ENCODE data around the gene TAF5L. TPM values are rescaled to one million over a fixed set of nuclear protein-coding genes. Genes with fewer than 3 reads are reported as not detected.

Gene TAF5L
- polyA plus RNA-seq, 2 of the 4 experiments (the other 2 are of a cell fraction) = 17.4 to 25.0 TPM

DNA sequence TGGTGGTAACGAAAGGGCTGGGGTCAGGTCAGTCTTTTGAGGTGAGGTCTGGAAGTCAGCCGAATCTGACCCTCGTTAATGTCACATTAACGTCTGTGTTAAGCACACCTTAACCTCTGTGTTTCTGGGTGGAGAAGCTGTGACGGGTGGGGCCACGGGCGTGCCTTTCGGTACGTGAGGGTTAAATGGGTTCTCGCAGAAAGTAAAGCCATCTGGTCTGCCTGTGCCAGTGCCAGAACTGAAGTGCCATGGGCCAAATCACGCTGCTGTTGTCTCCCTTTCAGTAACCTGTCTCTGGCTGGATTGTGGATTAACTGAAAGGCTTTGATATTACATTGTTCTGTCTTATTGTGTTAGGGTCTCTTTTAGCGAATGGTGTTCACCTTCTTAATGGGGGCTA lies 14.5 kb upstream of the TAF5L start:
- FAIRE-seq (no peak), DNase-seq (ENCODE audit: low read depth in 1 of 2, low spot score in 1 of 2) (no peak), ATAC-seq (no peak)
- H3K27ac ChIP-seq = no peak overlapping the region
- ChIA-PET CTCF (interaction anchor here (0.6 kb wide), 1 partner anchor 8 kb away, joined by 3 read pairs; no protein-coding TSS in a partner anchor), POLR2A (no interaction called here)
- no peaks in the 10 kb centered on the region for H3K9me3 ChIP-seq
- H3K4me1 ChIP-seq = no peaks in the 10 kb centered on the region
- no peak overlapping the region for H3K4me3 ChIP-seq
- whole genome bisulfite sequencing (ENCODE audit: missing lambda C conversion rate) = 93% methylated on average over 12 of the region's 12 CpGs
- no peak overlapping the region for H3K4me2 ChIP-seq
- TF ChIP-seq, protein P1, sequence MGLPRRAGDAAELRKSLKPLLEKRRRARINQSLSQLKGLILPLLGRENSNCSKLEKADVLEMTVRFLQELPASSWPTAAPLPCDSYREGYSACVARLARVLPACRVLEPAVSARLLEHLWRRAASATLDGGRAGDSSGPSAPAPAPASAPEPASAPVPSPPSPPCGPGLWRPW (IDR thresholded peaks at IDR 0.05) = no peak
- TF ChIP-seq, protein P2, sequence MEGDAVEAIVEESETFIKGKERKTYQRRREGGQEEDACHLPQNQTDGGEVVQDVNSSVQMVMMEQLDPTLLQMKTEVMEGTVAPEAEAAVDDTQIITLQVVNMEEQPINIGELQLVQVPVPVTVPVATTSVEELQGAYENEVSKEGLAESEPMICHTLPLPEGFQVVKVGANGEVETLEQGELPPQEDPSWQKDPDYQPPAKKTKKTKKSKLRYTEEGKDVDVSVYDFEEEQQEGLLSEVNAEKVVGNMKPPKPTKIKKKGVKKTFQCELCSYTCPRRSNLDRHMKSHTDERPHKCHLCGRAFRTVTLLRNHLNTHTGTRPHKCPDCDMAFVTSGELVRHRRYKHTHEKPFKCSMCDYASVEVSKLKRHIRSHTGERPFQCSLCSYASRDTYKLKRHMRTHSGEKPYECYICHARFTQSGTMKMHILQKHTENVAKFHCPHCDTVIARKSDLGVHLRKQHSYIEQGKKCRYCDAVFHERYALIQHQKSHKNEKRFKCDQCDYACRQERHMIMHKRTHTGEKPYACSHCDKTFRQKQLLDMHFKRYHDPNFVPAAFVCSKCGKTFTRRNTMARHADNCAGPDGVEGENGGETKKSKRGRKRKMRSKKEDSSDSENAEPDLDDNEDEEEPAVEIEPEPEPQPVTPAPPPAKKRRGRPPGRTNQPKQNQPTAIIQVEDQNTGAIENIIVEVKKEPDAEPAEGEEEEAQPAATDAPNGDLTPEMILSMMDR (IDR thresholded peaks at IDR 0.05) = no peak
- TF ChIP-seq NR3C1 (IDR thresholded peaks at IDR 0.05) (no peak), TP53 (CRISPR knock-in tag; IDR thresholded peaks at IDR 0.05) (no peak), FOSB (CRISPR knock-in tag; IDR thresholded peaks at IDR 0.05) (no peak), HDAC2 (IDR thresholded peaks at IDR 0.05) (no peak), SMC3 (IDR thresholded peaks at IDR 0.05) (no peak)

DNA sequence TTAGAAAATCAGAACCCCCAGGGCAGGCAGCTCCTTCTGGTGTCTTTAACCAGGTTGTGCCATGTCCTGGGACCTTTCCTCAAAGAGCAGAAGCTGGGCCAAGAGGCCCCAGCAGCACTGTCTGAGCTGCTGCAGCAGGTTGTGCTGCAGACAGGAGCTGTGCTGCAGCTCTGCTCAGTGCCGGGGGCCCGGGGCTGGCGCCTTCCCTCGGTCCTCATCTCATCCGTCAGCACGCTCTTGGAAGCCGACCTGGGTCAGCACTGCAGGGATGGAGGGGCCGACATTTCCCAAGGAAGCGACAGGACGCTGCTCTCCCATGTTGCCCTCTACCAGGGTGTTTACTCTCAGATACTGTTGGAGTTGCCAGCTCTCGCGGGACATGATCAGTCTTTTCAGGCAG lies 11.8 kb upstream of the TAF5L start:
- ChIA-PET POLR2A (no interaction called here), CTCF (interaction anchor here (1.7 kb wide), 1 partner anchor 672 kb away, joined by 4 read pairs; no protein-coding TSS in a partner anchor)
- TF ChIP-seq CEBPB (IDR thresholded peaks at IDR 0.05) (no peak), MAFK (IDR thresholded peaks at IDR 0.05; ENCODE audit: partially characterized antibody) (no peak), FOSB (CRISPR knock-in tag; IDR thresholded peaks at IDR 0.05) (no peak), SREBF2 (IDR thresholded peaks at IDR 0.05) (no peak), BHLHE40 (IDR thresholded peaks at IDR 0.05; ENCODE audit: low read depth, low read length) (no peak)
- TF ChIP-seq, protein P3, sequence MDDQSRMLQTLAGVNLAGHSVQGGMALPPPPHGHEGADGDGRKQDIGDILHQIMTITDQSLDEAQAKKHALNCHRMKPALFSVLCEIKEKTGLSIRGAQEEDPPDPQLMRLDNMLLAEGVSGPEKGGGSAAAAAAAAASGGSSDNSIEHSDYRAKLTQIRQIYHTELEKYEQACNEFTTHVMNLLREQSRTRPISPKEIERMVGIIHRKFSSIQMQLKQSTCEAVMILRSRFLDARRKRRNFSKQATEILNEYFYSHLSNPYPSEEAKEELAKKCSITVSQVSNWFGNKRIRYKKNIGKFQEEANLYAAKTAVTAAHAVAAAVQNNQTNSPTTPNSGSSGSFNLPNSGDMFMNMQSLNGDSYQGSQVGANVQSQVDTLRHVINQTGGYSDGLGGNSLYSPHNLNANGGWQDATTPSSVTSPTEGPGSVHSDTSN (IDR thresholded peaks at IDR 0.05) = no peak
- TF ChIP-seq, protein P4, sequence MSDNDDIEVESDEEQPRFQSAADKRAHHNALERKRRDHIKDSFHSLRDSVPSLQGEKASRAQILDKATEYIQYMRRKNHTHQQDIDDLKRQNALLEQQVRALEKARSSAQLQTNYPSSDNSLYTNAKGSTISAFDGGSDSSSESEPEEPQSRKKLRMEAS (IDR thresholded peaks at IDR 0.05) = no peak
- TF ChIP-seq, protein P5, sequence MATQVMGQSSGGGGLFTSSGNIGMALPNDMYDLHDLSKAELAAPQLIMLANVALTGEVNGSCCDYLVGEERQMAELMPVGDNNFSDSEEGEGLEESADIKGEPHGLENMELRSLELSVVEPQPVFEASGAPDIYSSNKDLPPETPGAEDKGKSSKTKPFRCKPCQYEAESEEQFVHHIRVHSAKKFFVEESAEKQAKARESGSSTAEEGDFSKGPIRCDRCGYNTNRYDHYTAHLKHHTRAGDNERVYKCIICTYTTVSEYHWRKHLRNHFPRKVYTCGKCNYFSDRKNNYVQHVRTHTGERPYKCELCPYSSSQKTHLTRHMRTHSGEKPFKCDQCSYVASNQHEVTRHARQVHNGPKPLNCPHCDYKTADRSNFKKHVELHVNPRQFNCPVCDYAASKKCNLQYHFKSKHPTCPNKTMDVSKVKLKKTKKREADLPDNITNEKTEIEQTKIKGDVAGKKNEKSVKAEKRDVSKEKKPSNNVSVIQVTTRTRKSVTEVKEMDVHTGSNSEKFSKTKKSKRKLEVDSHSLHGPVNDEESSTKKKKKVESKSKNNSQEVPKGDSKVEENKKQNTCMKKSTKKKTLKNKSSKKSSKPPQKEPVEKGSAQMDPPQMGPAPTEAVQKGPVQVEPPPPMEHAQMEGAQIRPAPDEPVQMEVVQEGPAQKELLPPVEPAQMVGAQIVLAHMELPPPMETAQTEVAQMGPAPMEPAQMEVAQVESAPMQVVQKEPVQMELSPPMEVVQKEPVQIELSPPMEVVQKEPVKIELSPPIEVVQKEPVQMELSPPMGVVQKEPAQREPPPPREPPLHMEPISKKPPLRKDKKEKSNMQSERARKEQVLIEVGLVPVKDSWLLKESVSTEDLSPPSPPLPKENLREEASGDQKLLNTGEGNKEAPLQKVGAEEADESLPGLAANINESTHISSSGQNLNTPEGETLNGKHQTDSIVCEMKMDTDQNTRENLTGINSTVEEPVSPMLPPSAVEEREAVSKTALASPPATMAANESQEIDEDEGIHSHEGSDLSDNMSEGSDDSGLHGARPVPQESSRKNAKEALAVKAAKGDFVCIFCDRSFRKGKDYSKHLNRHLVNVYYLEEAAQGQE (IDR thresholded peaks at IDR 0.05) = no peak
- Histone ChIP-seq H3K4me1 (no peaks in the 10 kb centered on the region), H3K27ac (no peak overlapping the region), H3K9me3 (no peaks in the 10 kb centered on the region), H3K4me3 (no peak overlapping the region), H3K4me2 (no peak overlapping the region)
- DNase-seq (ENCODE audit: low read depth in 1 of 2, low spot score in 1 of 2) (no peak), ATAC-seq (no peak), FAIRE-seq (no peak)
- 97% methylated on average over 12 of the region's 12 CpGs for WGBS (ENCODE audit: missing lambda C conversion rate)

DNA sequence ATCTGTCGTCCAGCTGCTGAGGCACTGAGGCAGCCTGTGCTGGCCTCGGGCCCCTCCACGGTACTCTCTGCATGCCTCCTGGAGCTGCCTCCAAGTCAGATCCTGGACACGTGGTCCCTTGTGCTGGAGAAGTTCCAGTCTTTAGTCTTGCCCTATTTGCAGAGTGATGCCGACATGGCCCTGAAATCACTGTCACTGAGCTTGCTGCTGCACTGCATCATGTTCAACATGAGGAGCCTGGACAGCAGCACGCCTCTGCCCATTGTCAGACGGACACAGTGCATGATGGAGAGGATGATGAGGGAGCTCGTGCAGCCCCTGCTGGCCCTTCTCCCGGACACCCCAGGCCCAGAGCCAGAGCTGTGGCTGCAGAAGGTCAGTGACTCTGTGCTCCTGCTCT lies 10.1 kb upstream of the TAF5L start:
- ChIA-PET POLR2A (no interaction called here), CTCF (interaction anchor here (1.6 kb wide), 1 partner anchor 12 kb away, joined by 7 read pairs; no protein-coding TSS in a partner anchor)
- H3K4me1 ChIP-seq = no peaks in the 10 kb centered on the region
- no peaks in the 10 kb centered on the region for H3K9me3 ChIP-seq
- WGBS (ENCODE audit: missing lambda C conversion rate) = 92% methylated on average over 9 of the region's 9 CpGs
- no peak overlapping the region for H3K27ac ChIP-seq
- no peak overlapping the region for H3K4me3 ChIP-seq
- H3K4me2 ChIP-seq = no peak overlapping the region
- FAIRE-seq (no peak), ATAC-seq (no peak), DNase-seq (ENCODE audit: low read depth in 1 of 2, low spot score in 1 of 2) (no peak)
- TF ChIP-seq CHD2 (IDR thresholded peaks at IDR 0.05; ENCODE audit: low read length, partially characterized antibody) (no peak), RARB (CRISPR knock-in tag; IDR thresholded peaks at IDR 0.05) (no peak), BHLHE40 (IDR thresholded peaks at IDR 0.05; ENCODE audit: low read depth, low read length) (no peak), TFCP2L1 (CRISPR knock-in tag; IDR thresholded peaks at IDR 0.05) (no peak), SREBF2 (IDR thresholded peaks at IDR 0.05) (no peak), EHF (CRISPR knock-in tag; IDR thresholded peaks at IDR 0.05) (no peak), HEYL (CRISPR knock-in tag; IDR thresholded peaks at IDR 0.05) (no peak), SMC3 (IDR thresholded peaks at IDR 0.05) (no peak), CHD4 (IDR thresholded peaks at IDR 0.05; ENCODE audit: borderline replicate concordance) (no peak), CBX2 (IDR thresholded peaks at IDR 0.05; ENCODE audit: borderline replicate concordance, low read depth) (no peak), ZFP36 (IDR thresholded peaks at IDR 0.05; ENCODE audit: borderline replicate concordance, partially characterized antibody) (no peak), JUN (IDR thresholded peaks at IDR 0.05) (no peak), JUNB (IDR thresholded peaks at IDR 0.05) (no peak)
- TF ChIP-seq, protein P6, sequence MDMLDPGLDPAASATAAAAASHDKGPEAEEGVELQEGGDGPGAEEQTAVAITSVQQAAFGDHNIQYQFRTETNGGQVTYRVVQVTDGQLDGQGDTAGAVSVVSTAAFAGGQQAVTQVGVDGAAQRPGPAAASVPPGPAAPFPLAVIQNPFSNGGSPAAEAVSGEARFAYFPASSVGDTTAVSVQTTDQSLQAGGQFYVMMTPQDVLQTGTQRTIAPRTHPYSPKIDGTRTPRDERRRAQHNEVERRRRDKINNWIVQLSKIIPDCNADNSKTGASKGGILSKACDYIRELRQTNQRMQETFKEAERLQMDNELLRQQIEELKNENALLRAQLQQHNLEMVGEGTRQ (IDR thresholded peaks at IDR 0.05) = no peak
- TF ChIP-seq, protein P7, sequence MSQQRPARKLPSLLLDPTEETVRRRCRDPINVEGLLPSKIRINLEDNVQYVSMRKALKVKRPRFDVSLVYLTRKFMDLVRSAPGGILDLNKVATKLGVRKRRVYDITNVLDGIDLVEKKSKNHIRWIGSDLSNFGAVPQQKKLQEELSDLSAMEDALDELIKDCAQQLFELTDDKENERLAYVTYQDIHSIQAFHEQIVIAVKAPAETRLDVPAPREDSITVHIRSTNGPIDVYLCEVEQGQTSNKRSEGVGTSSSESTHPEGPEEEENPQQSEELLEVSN (IDR thresholded peaks at IDR 0.05; ENCODE audit: borderline replicate concordance, low read depth) = no peak

Data from A549 (cell line).